ENCODE results near the gene DNAH8.
"Not testable (repeated sequence)": the region's sequence is repeated elsewhere in the genome, so short reads cannot be mapped to it uniquely, and the experiment has no call there.

The DNAH8 gene

DNA sequence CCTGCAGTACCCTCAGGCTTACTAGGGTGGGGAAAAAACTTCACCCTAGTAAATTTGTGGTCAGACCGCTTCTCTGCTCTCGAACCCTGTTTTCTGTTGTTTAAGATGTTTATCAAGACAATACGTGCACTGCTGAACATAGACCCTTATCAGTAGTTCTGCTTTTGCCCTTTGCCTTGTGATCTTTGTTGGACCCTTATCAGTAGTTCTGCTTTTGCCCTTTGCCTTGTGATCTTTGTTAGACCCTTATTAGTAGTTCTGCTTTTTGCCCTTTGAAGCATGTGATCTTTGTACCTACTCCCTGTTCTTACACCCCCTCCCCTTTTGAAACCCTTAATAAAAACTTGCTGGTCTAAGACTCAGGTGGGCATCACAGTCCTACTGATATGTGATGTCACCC lies 15.4 kb upstream of the DNAH8 start:
- FAIRE-seq, result not testable (repeated sequence)

- no peak for FAIRE-seq
Observed at GRCh38 chr6:38701551-38701950, 13.6 kb upstream of the DNAH8 start.

GRCh38 chr6:38702558-38703397 lies 12.3 kb upstream of the DNAH8 start, which contains the start of gene GLO1:
Gene GLO1, minus strand, starts transcription at chr6:38703145. Its CDS starts 91 bp downstream, at chr6:38703054.
- FAIRE-seq, result peak; percentile 98

DNA sequence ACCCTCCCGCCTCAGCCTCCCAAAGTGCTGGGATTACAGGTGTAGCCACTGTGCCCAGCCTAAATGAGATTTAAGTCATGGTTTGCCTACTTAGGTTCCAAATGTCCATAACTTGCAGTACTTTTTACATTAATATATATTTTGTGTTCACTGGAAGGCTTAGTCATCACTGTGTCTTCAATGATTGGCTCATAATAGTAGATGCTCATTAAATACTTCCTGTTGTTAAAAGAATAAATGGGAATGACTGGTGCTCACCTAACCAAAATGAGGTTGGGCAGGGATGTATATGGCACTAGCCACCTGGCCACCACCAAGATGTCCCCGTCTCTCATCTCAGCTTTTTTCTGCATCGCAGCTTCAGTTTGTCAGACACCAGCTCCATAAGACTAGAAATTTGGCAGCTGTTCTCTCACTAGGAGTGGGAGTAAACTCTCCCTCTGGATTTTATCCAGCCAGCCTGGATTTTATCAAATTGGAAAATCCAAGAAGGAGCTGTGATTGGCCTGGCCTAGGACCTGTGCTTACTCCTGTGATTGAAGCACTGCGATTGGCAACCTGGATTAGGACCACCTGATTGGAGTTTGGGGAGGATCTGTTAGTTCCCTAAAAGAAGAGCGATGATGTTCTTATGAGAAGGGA lies 11.0 kb upstream of the DNAH8 start:
- FAIRE-seq, result no peak

DNA sequence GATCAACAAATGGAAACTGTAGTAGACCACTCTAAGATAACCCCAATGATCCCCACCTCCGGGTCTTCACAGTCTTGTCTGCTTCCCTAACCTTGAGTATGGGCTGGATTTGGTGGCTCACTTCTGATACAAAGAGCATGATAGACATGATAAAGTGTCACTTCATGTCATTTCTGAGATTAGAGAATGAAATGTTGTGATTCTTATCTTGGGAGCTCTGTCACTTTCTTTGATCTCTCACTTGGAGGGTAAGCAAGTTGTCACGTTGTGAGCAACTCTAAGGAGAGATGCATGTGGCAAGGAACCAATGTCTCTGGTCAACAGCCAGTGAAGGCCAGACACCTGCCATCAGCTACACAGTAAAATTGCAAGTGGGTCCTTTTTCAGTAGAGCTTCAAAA lies 9.2 kb upstream of the DNAH8 start:
- FAIRE-seq, result no peak

GRCh38 chr6:38708496-38708895 lies 6.6 kb upstream of the DNAH8 start:
- no peak for FAIRE-seq

DNA sequence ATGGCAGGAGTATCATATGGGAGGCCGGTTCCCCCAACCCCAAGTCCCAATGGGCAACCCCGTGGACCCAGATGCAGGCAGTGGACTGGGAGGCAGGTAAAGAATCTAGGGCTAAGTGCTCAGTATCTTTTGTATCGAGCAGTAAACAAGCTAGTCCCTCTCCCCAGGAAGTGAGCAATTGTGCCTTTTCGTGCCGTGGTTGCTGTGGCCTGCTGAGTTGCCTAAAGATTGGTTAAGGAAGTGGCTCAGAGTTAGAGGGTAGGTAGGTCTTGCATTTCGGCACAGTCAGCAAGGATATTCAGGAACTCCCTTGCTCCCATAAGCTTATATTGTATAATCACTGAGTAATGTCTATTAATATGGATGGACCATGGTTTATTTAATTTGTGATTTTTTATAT lies 1.3 kb upstream of the DNAH8 start:
- FAIRE-seq, result no peak

- no peak for FAIRE-seq
Observed at GRCh38 chr6:38714239-38715015, 684 bp upstream of the DNAH8 start.

GRCh38 chr6:38716825-38717224 lies 1.7 kb downstream of the DNAH8 start:
- no peak for FAIRE-seq

DNA sequence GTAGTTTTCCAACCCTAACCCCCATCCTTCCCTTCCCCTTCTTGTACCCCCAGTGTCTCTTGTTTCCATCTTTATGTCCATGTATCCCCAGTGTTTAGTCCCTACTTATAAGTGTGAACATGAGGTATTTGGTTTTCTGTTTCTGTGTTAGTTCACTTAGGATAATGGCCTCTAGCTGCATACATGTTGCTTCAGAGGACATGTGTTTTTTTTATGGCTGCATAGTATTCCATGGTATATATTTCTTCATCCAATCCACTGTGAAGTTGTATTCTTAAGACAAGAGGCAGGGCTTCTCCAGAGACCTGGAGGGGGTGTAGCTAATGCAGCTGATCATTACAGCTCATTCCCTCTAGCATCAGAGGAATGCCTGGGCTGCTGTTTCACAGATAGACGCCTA lies 4.2 kb downstream of the DNAH8 start:
- no peak for FAIRE-seq

GRCh38 chr6:38720295-38720694 lies 5.2 kb downstream of the DNAH8 start:
- no peak for FAIRE-seq

- FAIRE-seq, result no peak
Observed at GRCh38 chr6:38722038-38722437, 6.9 kb downstream of the DNAH8 start.

DNA sequence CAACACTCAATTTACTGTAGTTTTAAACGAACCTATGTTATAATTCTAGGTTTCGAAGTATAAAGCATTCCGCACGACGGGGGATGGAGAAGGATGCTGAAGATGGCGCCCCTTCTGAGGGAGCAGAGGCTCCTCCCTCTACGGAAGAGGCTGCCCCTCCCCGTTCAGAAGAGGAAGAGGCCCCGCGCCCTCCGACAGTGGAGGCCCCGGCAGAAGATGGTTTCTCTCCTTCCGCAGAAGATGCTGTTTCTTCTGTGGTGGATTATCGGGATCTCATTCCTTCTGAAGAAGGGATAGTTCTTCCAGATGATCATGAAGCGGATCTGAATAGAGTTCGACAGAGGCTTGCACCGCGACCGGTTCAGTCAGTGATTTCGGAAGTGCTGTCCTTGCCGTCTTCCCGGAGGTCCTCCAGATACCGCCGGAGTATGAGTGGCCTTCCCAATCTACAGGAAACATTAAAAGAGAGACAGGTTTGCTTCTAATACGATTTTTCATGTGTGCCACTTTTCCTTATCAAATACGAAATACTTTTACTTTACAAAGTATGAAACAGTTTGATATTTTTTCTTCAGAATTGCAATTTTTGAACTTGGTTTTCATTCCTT lies 7.7 kb downstream of the DNAH8 start:
- no peak for FAIRE-seq

- no peak for FAIRE-seq
Observed at GRCh38 chr6:38723783-38724182, 8.7 kb downstream of the DNAH8 start.

DNA sequence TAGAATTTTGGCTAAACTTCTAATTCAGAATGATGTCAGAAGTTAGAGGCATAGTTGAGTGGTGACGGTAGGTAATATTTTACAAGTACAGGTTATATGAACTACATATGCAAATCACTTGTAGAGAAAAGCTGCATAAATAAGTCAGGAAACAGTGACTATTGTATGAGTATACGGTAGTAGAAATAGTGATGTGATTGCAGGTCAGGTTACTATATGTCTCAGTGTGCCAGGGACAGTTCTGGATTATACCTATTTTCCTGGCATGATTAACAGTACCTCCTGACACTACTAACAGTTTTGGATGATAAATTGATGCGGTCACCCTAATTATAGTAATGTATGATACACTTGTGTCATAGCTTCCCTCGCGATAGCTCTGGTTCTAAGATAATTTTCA lies 9.2 kb downstream of the DNAH8 start:
- FAIRE-seq, result no peak

- no peak for FAIRE-seq
Observed at GRCh38 chr6:38725414-38726183, 10.5 kb downstream of the DNAH8 start.

DNA sequence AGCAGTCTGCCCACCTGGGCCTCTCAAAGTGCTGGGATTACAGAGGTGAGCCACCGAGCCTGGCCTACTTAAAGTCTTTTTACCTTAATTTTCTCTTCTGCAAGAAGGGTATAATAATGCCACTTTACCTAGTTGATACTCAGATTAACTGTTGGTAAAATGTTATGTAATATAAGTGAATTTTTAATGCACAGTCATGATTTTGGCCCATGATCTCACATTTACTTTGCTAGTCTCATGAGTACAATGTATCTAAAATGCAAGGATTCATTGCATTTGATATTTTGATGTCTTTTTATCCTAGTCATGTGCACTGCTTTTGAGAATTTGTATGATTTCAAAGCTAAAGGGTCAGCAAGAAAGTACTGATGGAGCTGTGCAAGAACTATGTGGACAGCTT lies 13.1 kb downstream of the DNAH8 start:
- FAIRE-seq, result no peak

DNA sequence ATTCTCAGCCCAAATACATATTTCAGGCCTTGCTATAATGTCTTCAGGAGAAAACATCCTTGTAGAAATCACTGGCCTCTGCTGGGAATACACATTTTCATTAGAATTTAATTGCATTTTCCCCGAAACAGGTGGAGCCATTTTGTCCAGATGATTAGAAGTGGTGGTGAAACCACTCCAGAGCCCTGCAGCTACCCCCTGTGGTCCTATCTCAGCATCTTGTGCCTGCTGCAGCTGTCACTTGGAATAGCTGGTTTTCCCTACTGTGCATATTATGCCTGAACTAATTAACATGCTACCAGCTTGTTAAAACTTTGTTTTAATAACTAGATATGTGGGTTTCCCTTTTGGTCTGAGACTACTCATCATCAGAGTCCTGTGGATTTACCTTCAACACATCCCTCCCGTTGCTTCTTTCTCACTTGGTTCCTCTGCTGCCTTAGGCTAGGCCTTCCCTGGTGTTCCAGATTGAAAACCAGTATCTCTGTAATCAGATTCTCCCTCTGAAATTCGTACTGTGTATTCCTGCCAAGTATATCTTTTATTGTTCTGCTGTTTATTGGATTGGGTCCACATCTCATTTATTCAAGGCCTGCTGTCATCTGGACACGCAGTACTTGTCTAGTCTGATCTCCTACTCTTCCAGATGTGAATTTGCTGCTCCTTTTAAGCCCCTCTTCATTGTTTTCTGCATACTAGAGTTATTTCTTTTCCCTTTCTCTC lies 15.2 kb downstream of the DNAH8 start:
- FAIRE-seq, result no peak

DNA sequence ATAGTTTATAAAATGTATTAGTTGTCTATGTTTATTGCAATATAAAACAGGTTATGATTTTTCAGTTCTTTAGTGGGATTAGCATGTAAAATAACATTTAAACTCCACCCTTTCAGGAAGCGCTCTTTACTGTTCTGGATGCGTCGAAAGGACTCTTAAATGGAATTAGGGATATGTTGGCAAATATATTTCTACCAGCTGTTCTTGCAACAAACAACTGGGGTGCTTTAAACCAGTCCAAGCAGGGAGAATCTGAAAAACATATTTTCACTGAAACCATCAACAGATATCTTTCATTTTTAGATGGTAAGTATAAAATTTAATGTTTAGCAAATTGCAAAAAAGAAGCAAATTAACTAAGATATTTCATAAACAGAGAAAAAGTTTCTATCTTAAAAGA lies 21.8 kb downstream of the DNAH8 start:
- no peak for FAIRE-seq

- FAIRE-seq, result no peak
Observed at GRCh38 chr6:38738261-38738660, 23.1 kb downstream of the DNAH8 start.

DNA sequence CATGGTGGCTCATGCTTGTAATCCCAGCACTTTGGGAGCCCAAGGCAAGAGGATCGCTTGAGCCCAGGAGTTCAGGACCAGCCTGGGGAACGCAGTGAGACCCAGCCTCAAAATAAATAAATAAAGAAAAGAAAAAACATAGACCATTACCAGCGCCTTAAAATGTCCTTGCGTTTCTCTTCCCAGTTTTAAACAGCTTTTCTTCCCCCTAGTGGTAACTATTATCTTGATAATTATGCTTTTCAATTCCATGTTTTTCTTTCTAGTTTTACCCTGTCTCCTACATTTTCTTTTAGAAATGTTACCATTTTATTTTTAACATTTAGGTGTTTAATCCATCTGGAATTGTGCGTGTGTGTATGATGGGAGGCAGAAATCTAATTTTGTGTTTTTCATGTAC lies 24.4 kb downstream of the DNAH8 start:
- no peak for FAIRE-seq

DNA sequence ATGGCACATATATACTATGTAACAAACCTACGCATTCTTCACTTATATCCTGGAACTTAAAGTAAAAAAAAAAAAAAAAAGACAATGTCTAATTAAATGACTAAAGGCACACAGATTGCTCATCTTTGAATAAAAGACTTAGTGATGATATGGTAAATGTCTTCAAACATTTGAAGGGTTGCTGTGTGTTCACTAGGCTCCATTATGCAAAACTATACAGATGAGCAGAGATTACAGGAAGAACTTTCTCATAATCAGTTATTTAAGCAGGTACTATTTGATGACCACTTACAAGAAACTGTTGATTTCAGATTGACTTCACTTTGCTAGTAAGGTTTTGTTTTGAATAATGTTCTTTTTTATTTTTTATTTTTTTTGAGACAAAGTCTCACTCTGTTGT lies 34.4 kb downstream of the DNAH8 start:
- no peak for FAIRE-seq

Measured in islet of Langerhans (tissue), 1 donor.